ENCODE measurements around the gene CROCC2. TPM values are rescaled to one million over a fixed set of nuclear protein-coding genes. Genes with fewer than 3 reads are reported as not detected.

The CROCC2 gene
- total and polyA plus RNA-seq, 8 donors: 0.03 to 4.9 TPM; not detected in 6

DNA sequence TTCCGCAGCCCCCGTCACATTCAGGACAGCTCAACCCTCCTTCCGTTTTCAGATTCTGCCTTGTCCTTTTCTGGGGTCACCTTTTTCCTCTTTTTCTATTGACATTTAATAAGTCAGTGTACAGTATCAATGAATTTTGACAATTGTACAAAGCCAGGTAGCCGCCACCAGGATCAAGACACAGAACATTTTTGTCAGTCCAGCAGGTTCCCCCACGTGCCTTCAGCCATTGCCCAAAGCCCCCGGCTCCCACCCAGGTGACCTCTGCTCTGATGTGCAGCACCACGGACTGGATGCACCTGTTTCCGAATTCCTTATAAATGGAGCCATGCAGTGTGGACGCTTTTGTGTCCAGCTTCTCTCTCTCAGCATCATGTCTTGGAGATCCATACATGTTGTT is 30.0 kb downstream of the CROCC2 start:
- TF ChIP-seq POLR2AphosphoS5 (IDR thresholded peaks at IDR 0.05) (no peak), POLR2A (IDR thresholded peaks at IDR 0.05) (no peak), EP300 (IDR thresholded peaks at IDR 0.05) (no peak), CTCF (IDR thresholded peaks at IDR 0.05) (no peak)
- 83 to 86% (median 84%) methylated on average over 9 of the region's 9 CpGs for WGBS, 5 donors
- no peak for DNase-seq

GRCh38 chr2:240946046-240946445 is 39.9 kb downstream of the CROCC2 start:
- DNase-seq: peak; percentile 4 to 15
- intact Hi-C loops (cut with DNase I; ENCODE audit: low total_unique reads): no loop called here
- Histone ChIP-seq H3K36me3 (no peaks in the 10 kb centered on the region), H3K27ac (no peak overlapping the region), H3K4me3 (no peak overlapping the region), H3K27me3 (peaks cover 0 to 14% (median 0%) of the 10 kb centered on the region in 3 donors), H3K4me1 (no peaks in the 10 kb centered on the region), H3K9me3 (peaks cover 0 to 5% (median 0%) of the 10 kb centered on the region in 4 donors)
- 82 to 94% (median 90%) methylated on average over 3 to 7 of the region's 7 CpGs for WGBS, 5 donors
- no peak for TF ChIP-seq POLR2A (IDR thresholded peaks at IDR 0.05)
- TF ChIP-seq CTCF (IDR thresholded peaks at IDR 0.05): no peak
- TF ChIP-seq EP300 (IDR thresholded peaks at IDR 0.05): no peak
- no peak for TF ChIP-seq POLR2AphosphoS5 (IDR thresholded peaks at IDR 0.05)

More for the DNA sequence above, 30.0 kb downstream of the CROCC2 start:
- H3K27me3 ChIP-seq: peaks cover 0 to 14% (median 0%) of the 10 kb centered on the region in 3 donors
- H3K9me3 ChIP-seq: peaks cover 0 to 27% (median 19%) of the 10 kb centered on the region in 4 donors
- no peaks in the 10 kb centered on the region for H3K36me3 ChIP-seq
- H3K4me3 ChIP-seq: no peak overlapping the region
- intact Hi-C loops (cut with DNase I; ENCODE audit: low total_unique reads): no loop called here
- no peak overlapping the region for H3K27ac ChIP-seq
- H3K4me1 ChIP-seq: peaks cover 0 to 5% (median 0%) of the 10 kb centered on the region in 4 donors

GRCh38 chr2:240946654-240947053 is 40.5 kb downstream of the CROCC2 start:
- intact Hi-C loops (cut with DNase I; ENCODE audit: low total_unique reads): no loop called here
- Histone ChIP-seq H3K4me1 (no peaks in the 10 kb centered on the region), H3K27ac (no peak overlapping the region), H3K27me3 (peaks cover 0 to 14% (median 0%) of the 10 kb centered on the region in 3 donors), H3K9me3 (peaks cover 0 to 4% (median 0%) of the 10 kb centered on the region in 4 donors), H3K4me3 (no peak overlapping the region), H3K36me3 (no peaks in the 10 kb centered on the region)
- TF ChIP-seq EP300 (IDR thresholded peaks at IDR 0.05): no peak
- peak in 1 of 2 donors; percentile 16 for DNase-seq
- WGBS, 5 donors: 73 to 89% (median 80%) methylated on average over 2 to 5 of the region's 5 CpGs

DNA sequence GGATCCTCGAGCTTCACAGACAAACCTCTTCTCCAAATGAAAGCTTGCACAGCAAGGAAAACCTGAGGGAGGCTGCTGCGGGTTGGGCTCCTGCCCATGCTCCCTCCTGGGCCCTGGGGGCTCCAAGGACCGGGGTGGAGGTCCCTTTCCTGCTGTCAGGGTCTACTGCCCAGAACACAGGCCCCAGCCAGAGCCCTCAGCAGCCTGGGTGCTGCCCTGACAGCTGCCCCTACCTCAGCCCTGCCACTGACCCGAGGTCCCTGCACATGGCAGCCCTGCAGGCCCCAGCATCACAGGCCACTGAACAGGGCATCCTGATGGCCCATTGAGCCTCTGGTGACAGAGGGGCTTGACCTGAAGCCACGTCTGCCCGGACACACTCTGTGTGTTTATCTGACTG is 41.0 kb downstream of the CROCC2 start:
- Histone ChIP-seq H3K27ac (no peak overlapping the region), H3K4me1 (no peaks in the 10 kb centered on the region), H3K36me3 (no peaks in the 10 kb centered on the region), H3K27me3 (peaks cover 0 to 14% (median 0%) of the 10 kb centered on the region in 3 donors), H3K4me3 (no peak overlapping the region), H3K9me3 (no peaks in the 10 kb centered on the region)
- DNase-seq: peak in 1 of 2 donors; percentile 17
- WGBS, 5 donors: 77 to 92% (median 79%) methylated on average over 2 to 6 of the region's 6 CpGs
- intact Hi-C loops (cut with DNase I; ENCODE audit: low total_unique reads): no loop called here
- TF ChIP-seq CTCF (IDR thresholded peaks at IDR 0.05): no peak

GRCh38 chr2:240947607-240948006 is 41.5 kb downstream of the CROCC2 start:
- Histone ChIP-seq H3K4me3 (no peak overlapping the region), H3K4me1 (no peaks in the 10 kb centered on the region), H3K9me3 (no peaks in the 10 kb centered on the region), H3K36me3 (no peaks in the 10 kb centered on the region), H3K27ac (no peak overlapping the region), H3K27me3 (peaks cover 0 to 14% (median 0%) of the 10 kb centered on the region in 3 donors)
- no peak for TF ChIP-seq POLR2AphosphoS5 (IDR thresholded peaks at IDR 0.05)
- no peak for TF ChIP-seq CTCF (IDR thresholded peaks at IDR 0.05)
- TF ChIP-seq POLR2A (IDR thresholded peaks at IDR 0.05): no peak
- TF ChIP-seq EP300 (IDR thresholded peaks at IDR 0.05): no peak
- DNase-seq: peak in 1 of 2 donors; percentile 1
- intact Hi-C loops (cut with DNase I; ENCODE audit: low total_unique reads): no loop called here
- WGBS, 5 donors: 87 to 90% (median 89%) methylated on average over 5 to 7 of the region's 7 CpGs
